Effector CD8-positive, alpha-beta T cell (primary cell): Measurements from ENCODE around the gene ALDH1A2.
"Not testable (repeated sequence)": the region's sequence is repeated elsewhere in the genome, so short reads cannot be mapped to it uniquely, and the experiment has no call there.

Source experiments
- DNase-seq: peaks from one replicate; lab custom pipeline; 2025; lab: John Stamatoyannopoulos, UW

The ALDH1A2 gene

DNA sequence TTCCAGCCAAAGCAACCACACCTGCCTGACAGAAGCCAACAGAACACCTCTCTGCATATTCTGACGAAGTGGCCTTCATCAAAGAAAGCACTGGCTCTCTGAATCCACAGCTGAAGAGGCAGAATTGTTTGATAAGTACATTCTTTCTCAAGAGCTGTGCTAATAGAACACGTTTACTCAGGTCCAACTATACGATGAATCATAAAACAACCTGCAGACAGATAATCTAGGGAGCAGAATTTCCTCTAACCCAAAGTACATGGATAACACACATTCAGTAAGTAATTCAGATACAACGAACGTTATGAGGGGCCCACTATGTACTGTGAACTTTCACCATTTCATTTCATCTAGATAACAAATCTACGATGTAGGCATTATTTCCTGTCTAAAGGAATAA, 25.4 kb downstream of the ALDH1A2 start:
- DNase-seq: no peak

DNA sequence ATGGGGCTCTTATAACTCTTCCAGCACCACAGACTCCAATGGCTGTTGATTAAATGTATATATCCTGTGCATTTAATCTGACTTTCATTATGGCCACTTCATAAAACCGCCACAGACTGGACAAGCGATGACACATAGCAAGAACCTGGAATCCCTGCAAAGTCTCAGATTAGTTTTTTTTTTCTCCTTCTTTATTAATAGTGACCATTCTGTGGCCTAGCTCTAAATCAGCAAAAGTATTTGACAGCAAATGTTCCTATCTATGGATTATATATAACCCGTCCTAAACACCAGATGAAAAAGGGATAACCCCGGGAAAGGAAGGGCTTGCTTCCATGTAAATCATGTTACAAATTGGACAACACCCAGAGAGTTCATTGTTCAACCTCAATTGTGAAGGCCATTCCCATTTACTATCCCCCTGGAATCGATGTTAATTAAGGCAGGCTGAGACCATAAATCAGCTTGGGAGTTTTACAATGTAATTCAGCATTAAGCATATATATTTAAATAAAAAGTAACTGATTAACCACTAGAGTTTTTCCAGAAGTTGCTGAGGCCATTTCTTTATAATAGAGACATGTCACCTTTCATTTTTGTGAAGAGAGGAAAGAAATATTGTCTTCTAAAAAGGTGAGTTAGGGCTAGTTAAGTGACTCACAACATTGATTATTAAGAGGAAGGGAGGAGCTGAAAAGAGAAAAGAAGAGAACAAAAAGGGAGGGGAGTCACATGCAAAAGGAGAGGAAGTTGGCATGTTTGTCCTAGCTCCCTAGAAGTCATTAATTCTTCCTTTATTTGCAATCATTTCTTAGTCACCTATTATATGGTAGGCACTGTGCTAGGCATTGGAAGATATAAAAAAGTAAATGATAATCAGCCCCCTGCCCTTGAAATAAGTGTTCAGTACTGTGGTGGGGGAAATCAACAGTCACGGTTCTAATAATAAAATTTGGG, 26.2 kb downstream of the ALDH1A2 start:
- no peak for DNase-seq

DNA sequence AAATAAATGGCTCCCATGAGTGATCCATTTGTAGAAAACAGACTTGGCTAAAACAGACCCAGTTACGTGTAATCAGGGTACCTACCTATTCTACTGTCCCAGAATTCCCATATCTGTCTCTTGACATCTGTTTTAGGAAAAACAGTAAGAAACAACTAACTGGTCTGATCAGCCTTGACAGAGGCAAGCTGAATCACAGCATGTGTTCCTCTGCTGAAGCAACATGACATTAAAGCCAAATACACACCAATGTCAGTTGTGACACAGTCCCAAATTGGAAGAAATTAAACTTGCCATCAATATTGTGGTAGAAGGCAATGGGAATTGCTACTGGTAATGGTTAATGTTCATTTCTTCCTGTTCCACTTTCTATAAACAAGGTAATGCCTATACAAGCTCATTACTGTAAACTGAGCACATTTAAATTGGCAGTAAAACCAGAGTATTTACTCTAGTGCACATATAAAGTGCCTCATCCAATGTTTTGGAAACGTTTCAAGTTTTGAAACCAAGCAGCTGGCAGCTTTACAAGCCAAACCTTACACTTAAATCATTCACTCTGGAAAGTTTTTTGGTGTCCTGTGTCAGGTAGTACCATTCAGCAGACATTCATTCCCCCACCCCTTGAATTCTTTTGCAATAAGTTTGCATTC, 27.0 kb downstream of the ALDH1A2 start:
- DNase-seq: no peak

DNA sequence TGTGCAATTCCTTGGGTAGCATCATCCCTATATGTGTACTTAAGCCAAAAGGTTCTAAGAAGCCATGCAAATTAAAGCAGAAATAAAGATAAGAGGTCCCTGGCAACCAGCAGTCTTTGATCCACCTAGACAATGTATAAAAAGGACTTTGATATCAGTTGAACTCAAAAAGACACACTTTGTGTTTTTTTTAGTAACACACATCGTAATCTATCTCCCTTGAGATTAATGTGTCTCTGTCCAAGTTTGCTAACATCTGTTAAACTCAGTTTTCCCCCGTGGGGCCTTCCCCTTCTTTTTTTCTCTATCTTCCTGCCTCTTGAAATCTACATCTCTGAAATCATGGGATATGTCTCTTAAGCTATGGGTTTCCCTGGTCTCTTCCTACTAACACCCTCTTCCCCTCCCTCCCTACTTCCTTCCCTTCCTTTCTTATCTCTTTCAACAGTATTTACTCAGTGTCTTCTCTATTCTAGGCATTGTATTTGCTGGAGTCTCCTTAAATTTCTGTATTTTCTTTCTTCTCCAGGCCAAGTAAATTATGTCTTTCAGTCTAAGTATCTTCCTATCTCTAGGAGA, 27.7 kb downstream of the ALDH1A2 start:
- no peak for DNase-seq

DNA sequence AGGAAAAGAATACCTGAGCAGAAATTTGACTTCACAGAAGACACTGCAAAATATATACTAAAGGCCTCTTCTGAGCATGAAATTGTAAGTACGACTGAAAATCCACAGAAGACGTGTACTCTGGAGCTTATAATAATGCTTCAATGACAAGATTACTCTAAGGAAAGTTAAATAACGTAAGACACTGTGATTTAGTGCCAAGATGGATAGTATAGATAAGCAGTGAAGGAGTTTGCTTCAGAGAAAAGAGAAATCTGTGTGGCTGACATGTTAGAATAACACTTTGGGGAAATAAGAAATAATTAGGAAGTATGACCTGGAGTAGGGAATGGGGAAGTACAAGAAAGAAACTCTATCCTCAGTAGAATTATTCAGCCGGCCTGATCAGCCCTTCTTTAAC, 28.9 kb downstream of the ALDH1A2 start:
- DNase-seq: no peak

DNA sequence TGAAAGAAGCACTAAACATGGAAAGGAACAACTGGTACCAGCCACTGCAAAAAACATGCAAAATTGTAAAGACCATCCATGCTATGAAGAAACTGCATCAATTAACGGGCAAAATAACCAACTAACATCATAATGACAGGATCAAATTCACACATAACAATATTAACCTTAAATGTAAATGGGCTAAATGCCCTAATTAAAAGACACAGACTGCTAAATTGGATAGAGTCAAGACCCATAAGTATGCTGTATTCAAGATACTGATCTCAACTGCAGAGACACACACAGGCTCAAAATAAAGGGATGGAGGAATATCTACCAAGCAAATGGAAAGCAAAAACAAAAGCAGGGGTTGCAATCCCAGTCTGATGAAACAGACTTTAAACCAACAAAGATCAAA, 37.1 kb downstream of the ALDH1A2 start:
- not testable (repeated sequence) for DNase-seq

DNA sequence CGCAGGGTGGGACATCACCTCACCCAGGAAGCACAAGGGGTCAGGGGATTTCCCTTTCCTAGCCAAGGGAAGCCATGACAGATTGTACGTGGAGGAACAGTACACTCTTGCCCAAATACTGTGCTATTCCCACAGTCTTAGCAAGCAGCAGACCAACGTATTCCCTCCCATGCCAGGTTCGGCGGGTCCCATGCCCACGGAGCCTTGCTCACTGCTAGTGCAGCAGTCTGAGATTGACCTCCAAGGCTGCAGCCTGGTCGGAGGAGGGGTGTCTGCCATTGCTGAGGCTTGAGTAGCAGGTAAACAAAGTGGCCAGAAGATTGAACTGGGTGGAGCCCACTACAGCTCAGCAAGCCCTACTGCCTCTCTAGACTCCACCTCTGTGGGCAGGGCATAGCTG, 39.0 kb downstream of the ALDH1A2 start:
- DNase-seq: no peak

DNA sequence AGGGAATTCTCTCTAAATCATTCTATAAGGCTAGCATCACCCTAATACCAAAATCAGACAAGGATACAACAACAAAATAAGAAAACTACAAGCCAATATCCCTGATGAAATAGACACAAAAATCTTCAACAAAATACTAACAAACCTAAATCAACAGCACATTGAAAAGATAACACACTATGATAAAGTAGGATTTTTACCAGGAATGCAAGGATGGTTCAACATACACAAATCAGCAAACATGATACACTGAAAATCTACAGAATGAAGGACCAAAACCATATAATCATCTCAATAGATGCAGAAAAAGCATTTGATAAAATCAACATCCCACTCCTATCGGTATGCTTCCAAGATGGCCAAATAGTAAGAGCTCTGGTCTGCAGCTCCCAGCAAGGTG, 39.5 kb downstream of the ALDH1A2 start:
- DNase-seq: no peak

DNA sequence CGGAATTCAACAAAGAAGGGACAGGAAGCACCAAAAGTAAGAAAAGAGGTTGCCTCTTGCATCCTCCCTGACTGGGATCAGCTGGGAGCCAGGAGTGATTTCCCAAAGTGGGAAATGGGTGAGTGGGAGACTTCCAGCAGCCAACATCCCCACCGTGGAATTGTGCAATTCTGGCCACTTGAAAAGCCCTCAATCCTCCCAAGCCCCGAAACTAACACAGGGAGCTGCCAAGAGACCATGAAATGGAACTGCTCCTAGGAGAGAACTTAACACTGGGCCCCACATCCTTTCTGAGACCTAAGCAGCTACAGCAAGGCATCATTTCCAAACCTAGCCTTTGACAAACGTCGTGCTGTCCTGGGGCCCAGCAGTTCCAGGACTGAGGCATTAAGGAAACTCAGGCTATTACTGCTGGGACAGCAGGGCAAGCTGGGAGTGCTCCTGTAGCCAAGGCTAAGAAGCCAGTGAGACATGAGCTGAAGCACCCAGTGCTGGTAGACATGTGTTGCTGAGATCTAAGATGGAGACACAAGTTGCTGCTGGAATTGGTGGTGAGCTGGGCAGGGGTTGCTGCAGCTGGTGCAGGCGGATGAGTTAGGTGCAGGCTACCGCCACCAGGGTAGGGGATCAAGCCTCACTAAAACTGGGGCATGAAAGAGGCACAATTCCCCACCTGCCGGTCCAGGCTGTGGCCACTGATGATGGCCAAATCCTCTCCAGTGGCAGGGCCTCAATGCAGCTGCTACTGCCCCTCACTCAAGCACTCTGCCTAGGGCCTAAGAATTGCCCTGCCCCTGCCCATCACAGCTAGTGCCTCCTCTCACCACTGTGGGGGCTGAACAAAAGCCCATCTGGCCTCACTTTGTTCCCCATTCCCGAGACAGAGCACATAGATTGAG, 43.9 kb downstream of the ALDH1A2 start:
- no peak for DNase-seq

DNA sequence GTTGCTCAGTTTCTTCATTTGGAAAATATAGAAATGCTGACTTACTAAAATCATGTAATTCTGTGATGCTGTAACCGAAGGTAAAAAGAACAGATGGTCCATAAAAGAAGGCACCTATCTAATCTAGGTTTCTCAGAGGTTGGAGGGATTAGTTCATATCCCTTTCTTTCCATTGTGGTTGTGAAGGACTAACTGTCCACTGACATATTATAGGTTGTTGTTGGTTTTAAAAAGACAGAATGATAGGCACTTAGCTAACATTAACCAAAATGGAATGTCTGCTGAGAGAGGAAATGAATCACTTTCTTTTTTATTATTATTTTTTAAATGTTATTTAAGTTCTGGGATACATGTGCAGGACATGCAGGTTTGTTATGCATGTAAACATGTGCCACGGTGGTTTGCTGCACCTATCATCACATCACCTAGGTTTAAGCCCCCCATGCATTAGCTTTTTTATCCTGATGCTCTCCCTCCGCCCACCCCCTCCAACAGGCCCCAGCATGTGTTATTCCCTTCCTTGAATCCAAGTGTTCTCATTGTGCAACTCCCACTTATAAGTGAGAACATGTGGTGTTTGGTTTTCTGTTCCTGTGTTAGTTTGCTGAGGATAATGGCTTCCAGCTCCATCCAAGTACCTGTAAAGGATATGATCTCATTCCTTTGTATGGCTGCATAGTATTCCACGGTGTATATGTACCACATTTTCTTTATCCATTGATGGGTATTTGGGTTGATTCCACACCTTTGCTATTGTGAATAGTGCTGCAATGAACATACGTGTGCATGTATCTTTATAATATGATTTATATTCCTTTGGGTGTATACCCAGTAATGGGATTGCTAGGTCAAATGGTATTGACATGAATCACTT, 45.8 kb downstream of the ALDH1A2 start:
- no peak for DNase-seq

DNA sequence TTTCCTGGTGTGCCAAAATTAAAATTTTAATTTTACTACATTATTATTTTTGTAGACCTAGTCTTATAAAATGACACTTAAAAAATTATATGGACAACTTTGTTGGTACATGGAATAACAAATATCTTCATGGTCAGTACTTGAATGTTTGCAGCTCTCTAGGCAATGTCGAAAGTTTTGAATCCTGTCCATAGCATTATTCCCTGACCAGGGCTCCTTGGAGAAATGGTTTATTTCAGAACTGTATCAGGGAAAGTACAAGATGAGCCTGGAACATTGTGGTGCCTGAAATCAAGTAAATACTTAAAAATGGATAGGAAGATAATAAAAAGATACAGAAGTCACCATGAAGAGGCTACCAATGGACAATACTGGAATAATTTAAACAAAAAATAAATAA, 47.6 kb downstream of the ALDH1A2 start:
- DNase-seq: no peak

DNA sequence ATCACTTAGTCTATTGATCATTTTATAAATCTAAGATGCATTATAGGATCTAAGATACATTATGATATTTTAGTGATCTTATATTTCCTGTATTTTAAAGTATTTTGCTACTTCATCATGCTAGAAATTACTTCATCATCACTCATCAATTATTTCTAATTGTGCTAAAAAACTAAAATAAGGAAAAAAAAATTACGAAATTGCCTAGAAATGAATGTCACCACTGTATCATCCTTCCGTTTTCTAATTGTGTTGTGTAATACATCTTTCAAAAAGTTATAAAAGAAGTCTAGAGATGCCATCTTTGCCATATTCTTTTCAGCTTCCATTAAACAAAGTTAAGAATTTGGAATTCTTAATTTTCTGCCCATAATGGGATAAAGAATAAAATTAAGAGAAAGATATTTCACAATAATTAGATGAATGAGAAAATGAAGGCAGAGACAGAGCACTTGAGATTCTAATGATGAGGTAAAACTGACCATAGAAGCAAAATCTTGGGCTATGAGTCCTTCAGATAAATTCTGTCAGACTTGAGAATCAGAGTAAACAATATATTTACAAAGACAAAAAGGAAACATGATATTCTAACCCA, 48.8 kb downstream of the ALDH1A2 start:
- no peak for DNase-seq

DNA sequence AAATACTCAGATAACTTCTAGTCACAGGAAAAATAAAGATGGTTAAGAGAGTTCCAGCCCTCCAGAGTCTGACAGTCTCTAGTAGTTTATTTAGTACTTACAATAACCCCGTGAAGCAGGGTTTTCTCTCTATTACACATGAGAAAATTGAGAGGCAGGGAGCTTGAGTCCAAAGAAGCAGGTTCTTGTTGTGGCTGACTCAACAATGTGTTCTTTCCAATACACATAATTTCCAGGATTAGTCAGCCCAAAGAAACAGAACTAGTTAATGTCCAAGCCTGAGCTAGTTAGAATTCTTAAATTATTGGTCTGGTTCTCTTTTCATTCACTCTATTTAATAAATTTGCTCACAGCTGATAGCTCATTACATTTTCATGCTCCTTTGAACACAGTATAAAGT, 49.9 kb downstream of the ALDH1A2 start:
- no peak for DNase-seq

DNA sequence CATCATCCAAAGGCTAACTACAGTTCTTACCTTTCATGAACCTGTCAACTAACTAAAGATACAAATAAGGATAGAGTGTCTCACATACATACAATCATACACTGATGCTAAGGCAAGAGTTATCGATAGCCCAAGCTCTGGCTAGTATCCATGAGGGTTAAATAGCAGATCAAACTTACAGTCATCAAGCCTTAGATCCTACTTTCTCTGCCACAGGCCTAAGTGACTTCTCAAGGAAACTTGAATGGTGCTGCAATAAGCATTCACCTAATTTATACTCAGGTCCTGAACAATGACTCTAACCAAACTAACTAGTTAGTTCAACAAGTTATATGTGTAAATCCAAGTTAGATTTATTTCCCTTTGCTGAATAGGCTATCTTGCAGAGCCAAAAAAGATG, 51.0 kb downstream of the ALDH1A2 start:
- DNase-seq: no peak

DNA sequence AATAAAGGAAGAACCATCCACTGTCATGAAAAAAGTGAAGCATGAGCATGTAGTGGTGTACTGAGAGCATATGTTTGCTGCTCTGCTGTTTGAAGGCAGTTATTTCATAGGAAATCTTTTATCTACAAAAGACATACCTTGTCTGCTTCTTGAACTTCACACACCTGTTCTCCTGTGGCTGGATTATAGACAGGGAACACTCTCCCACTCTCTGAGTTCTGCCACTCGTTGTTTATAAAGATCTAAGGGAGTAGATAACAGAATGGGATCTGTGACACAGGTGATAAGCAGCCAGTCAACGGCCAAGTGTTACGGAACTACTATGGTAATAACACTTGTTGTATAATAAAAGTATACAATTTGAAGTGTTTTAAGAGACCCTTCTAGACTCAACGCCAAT, 51.5 kb downstream of the ALDH1A2 start:
- no peak for DNase-seq

DNA sequence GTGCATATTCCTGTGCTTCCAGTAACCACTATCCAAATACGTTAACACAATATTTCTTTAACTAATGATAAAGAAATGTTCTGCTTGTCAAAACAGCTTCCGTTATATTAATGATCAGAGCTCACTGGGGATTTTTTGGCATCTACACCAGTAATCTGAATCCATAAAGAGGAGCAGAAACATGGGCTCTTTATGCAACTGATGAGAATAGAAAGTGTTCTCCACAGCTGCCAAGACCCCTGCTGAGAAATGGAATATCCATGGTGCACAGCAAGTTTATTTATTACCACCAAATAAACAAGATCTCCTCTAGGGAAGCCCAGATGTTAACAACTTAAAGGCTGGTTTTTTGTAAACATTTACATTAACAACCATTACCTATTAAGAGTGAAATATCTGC, 54.5 kb downstream of the ALDH1A2 start:
- DNase-seq: no peak

DNA sequence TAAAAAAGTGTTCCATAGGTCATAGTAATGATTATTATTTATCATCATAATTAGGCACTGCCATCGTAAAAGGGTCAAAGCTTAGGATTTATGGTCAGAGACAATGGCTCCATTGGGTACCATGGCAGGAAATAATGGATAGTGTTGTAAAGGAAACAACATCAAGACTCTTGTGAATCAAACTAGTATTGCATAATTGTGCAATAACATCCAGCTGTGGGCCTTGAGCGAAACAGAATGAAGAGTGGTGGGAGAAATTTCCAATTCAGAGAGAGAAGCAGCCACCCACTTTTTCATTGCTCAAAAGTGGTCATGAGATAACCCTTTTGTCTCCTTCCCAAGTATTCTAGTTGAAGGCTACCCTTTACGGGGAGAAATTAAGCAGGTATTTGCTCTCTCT, 61.7 kb downstream of the ALDH1A2 start:
- no peak for DNase-seq

DNA sequence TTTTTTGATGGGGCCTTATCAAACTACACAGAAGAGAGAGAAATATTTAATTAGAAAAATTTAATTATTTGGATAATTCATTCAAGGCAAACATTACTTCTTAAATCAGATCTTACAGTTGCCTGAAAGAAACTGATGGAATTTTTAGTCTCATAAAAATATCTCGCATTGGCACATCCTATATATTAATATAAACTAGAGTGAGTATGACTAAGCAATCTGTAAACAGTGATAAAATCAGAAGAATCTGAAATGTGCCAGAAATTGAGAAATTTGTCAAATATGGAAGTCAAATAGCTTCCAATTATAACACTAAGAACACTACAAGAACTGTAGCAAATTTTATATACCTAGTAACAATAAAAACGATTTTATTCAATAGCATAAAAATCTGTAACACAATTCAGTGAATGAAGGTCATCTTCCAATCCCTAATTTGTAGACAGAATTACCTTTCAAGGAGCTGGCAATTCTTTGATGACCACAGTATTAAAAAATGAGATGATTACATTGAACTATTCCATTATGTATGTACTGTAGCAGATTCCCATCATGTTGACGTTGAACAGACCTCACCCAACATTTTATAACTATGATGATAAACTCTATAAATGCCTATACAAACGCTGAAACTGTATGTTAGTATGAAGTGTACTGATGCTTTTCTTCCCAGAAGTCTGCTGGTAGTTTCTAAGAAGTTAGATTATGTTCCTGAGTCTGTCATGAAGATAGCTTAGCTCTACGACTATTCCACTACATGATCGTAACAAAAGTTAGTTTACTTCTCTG, 63.0 kb downstream of the ALDH1A2 start:
- DNase-seq: no peak

DNA sequence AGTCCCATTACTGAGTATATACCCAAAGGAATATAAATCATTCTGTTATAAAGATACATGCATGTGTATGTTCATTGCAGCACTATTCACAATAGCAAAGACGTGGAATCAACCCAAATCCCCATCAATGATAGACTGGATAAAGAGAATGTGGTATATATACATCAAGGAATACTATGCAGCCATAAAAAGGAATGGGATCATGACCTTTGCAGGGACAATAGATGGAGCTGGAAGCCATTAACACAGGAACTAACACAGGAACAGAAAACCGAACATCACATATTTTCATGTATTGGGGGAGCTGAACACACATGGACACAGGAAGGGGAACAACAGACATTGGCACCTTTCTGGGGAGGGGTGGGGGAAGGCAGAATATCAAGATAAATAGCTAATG, 65.8 kb downstream of the ALDH1A2 start:
- DNase-seq: not testable (repeated sequence)

DNA sequence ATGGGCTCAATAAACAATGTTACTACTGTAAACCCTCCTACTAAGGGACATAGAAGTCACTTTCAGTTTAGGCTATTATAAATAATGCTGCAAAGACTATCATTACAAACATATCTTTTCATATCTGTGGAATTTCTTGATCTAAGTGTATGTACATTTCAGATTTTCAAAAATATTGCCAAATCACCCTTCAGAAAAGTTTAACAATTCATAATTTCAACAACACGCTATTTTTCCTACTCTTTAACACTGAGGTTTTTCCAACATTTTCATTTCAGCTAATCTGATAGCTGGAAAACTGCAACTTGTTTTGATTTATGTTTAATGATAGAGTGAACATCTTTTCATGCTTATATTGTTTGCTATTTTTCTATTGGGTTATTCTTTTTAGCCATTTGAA, 69.0 kb downstream of the ALDH1A2 start:
- DNase-seq: no peak
